GM12872 (cell line): ENCODE measurements around the gene CCSAP.

Experiments
- TF ChIP-seq, protein P1 (sequence below): IDR thresholded peaks from 3 replicates; pipeline ENCODE4 v1.5.1; 2011; ENCODE audit warnings: low read depth, mild to moderate bottlenecking, low read length, moderate library complexity; ENCODE audit not compliant: insufficient read depth

The CCSAP gene

DNA sequence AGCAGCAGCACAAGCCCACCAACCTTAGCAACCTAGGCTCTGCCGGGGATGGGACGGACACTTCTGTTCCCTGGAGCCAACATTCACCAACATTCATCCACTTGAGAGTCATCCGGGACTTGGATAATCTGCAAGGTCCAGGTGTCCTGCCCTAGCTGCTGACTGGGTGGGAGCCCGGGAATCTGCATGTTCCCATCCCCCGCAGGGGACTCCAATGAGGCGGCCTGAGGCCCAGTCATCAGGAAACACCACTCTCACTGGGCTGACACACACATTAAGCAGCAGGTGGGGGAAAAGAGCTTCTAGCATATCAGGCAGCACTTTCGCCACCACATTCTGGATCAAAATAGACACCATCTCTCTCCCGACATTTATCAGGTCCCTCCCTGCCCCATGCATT is 38.4 kb upstream of the CCSAP start:
- TF ChIP-seq, protein P1, sequence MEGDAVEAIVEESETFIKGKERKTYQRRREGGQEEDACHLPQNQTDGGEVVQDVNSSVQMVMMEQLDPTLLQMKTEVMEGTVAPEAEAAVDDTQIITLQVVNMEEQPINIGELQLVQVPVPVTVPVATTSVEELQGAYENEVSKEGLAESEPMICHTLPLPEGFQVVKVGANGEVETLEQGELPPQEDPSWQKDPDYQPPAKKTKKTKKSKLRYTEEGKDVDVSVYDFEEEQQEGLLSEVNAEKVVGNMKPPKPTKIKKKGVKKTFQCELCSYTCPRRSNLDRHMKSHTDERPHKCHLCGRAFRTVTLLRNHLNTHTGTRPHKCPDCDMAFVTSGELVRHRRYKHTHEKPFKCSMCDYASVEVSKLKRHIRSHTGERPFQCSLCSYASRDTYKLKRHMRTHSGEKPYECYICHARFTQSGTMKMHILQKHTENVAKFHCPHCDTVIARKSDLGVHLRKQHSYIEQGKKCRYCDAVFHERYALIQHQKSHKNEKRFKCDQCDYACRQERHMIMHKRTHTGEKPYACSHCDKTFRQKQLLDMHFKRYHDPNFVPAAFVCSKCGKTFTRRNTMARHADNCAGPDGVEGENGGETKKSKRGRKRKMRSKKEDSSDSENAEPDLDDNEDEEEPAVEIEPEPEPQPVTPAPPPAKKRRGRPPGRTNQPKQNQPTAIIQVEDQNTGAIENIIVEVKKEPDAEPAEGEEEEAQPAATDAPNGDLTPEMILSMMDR, result no peak

DNA sequence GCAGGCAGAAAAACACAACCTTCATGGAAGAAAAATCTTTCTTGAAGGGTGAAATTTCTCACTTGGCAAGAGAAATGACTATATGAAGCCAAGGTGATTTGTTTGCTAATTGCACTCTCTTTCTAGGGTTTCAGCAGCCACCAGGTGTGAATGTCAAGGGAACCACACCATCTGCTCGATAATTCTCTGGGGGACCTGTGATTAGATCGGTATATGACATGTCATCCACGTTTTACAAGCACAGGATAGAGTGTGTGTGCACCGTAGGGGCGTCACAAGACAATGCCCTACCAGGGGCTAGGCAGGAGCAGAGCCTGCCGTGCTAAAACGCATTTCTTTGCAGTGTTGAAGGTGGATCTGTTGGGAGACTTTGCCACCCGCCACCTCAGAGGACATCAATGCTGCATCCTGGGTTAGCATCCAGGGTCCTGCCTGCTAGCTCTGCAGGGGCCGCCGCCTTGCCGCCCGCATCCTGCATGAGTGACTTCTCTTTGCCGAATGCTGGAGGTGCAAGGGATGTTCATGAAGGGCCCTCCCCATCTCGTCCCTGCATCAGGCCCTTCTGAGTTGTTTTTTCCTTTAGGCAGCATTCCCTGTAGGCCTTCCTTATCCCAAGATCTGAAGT is 37.8 kb upstream of the CCSAP start:
- TF ChIP-seq, protein P1, result no peak

GRCh38 chr1:229379846-229380245 is 37.0 kb upstream of the CCSAP start:
- TF ChIP-seq, protein P1, result no peak

DNA sequence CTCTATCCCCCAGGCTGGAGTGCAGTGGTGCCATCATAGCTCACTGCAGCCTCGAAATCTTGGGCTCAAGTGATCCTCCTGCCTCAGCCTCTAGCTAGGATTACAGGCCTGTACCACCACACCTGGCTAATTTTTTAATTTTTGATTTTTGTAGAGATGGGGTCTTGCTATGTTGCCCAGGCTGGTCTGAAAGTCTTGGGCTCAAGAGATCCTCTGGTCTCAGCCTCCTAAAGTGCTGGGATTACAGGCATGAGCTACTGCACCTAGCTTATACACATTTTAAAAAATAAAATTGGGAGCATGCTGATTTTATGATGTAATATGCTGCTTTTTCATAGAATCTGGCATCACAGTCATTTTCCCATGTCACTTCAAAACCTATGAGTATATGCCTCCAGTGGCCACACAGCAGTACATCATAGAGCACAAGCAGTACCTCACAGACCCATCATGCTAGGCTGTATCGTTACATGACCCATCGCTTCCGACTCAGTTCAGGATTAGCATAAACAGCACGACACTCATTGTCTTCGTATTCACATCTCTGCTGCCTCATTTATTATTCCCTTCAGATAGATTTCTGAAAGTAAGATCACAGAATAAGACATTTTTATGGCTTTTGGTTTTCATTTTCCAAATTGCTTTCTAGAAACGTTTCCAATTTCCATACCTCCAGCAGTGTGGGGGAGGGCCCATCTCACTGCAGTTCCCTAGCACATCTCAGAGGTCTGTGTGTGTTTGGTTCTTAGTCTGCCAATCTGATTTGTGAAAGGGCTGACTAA is 35.9 kb upstream of the CCSAP start:
- TF ChIP-seq, protein P1, result peak; percentile 32; the same call in 1 of the 3 replicates

DNA sequence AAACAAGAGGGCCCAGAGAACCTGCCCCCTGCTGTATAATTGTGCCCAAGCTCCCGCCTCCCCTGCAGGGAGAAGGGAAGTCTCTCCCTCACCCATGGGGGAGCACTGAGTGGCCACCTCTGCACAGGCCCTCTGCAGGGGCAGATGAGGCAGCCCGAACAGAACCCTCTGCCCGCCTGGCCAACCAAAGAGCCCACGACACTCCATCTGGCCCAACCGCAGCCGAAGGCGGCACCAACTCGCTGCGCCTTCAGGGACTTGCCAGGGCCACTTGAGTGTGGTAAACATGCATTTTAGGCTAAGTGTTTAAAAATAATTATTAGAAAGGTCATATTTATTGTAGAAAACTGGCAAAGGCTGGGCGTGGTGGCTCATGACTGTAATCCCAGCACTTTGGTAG is 34.6 kb upstream of the CCSAP start:
- TF ChIP-seq, protein P1, result no peak

DNA sequence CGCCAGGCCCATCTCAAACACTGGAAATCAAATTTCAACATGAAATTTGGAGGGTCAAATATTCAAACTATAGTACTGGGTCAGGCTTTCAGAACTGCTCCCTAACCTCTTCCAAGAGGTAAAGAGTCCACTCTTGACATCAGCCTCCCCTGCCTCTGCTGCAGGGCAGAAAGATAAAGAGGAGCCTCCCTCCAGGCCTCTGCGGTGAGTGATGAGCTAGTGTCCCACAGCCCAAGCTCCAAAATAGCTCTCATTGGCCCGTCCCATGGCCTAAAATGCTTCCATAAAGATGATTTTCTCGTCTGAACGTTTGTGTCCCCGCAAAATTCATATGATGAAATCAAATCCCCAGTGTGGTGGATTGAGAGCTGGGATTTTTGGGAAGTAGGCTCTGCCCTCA is 33.7 kb upstream of the CCSAP start:
- TF ChIP-seq, protein P1, result no peak

- TF ChIP-seq, protein P1, result no peak
Measured at GRCh38 chr1:229374485-229374884, 31.6 kb upstream of the CCSAP start.
